ENCODE measurements around the gene SAMSN1. TPM values are rescaled to one million over a fixed set of nuclear protein-coding genes. Genes with fewer than 3 reads are reported as not detected.

The SAMSN1 gene
- total RNA-seq, 5 donors from 2014 or later (not counting 1 experiment from before 2014, with no cell fraction given) = 25.3 to 64.6 (median 45.4) TPM

- Mint-ChIP-seq H3K36me3 (no peaks in the 10 kb centered on the region), H3K27ac (no peak overlapping the region), H3K9me3 (peaks cover 0 to 8% (median 0%) of the 10 kb centered on the region in 3 donors), H3K4me1 (no peaks in the 10 kb centered on the region), H3K27me3 (no peaks in the 10 kb centered on the region), H3K4me3 (no peak overlapping the region)
- no peaks in the 10 kb centered on the region for H3K27me3 ChIP-seq (replicated peaks in 1 of 2; ENCODE audit: control insufficient read depth in 2 of 2, extremely low read depth in 1 of 2, insufficient read depth in 2 of 2, low read length in 1 of 2)
- no peak overlapping the region for H3K4me3 ChIP-seq (ENCODE audit: control insufficient read depth in 1 of 2, extremely low read depth in 1 of 2, low read length in 1 of 2)
- POLR2A ChIA-PET = no interaction called here
- ATAC-seq (replicated peaks in 1 of 4) = no peak
- no CpG with 5 or more reads among the region's 1 CpG for WGBS (ENCODE audit: insufficient coverage)
- CTCF ChIA-PET = interaction anchor here in 1 of 2 donors (1.1 kb wide), 1 partner anchor 33 kb away, joined by 5 read pairs; no protein-coding TSS in a partner anchor
- no peak for DNase-seq
- no peak overlapping the region for H3K27ac ChIP-seq (ENCODE audit: low read length)
- H3K36me3 ChIP-seq (ENCODE audit: control insufficient read depth in 2 of 2, extremely low read depth in 1 of 2, insufficient read depth in 1 of 2, low read length in 1 of 2) = no peaks in the 10 kb centered on the region
- H3K4me1 ChIP-seq (ENCODE audit: control insufficient read depth in 1 of 2, extremely low read depth in 1 of 2, insufficient read depth in 2 of 2, low read length in 2 of 2) = no peaks in the 10 kb centered on the region
- H3K9me3 ChIP-seq = no peaks in the 10 kb centered on the region
Measured at GRCh38 chr21:14435423-14435822, 110.7 kb downstream of the SAMSN1 start.

Other genes starting within 250 kb of the SAMSN1 start
- gene HSPA13, start 163.2 kb downstream of the SAMSN1 start, total RNA-seq = 10 to 100 TPM; 23.5 to 25.0 (median 24.4) TPM

Data from T-cell (primary cell).